Measurements from ENCODE around the gene EFL1. TPM values are rescaled to one million over a fixed set of nuclear protein-coding genes. Genes with fewer than 3 reads are reported as not detected.
"Not testable (repeated sequence)": the region's sequence is repeated elsewhere in the genome, so short reads cannot be mapped to it uniquely, and the experiment has no call there.

The EFL1 gene
- polyA plus RNA-seq, 1 experiment: 19.3 TPM

DNA sequence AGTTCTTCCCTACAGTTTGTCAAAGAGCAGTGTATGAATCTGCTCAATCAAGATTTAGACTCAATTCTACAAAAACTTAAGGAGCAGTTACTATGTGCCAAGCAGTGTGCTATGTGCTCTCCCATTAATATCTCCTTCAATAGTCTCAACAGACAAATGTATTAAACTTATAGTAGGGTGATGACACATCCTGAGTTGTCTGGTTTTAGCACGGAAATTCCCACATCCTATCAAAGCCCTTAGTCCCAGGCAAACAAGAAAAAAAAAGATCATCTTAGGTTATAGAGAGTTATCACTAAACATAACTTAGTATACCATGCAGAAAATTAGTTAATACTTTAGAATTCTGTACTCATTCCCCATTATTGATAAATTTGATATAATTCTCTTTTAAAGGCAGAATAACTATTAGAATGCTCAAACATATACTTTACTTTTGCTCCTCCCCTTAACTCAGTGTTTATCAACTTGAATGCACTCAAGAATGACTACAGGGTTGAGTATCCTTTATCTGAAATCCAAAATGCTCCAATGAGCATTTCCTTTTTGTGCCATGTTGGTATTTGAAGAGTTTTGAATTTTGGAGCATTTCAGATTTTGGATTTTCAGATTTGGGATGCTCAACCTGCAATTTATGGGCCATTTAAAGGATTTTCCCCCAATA, 20.6 kb downstream of the EFL1 start:
- H3K27me3 ChIP-seq (ENCODE audit: control insufficient read depth, insufficient read depth, low read length); H3K9me3 ChIP-seq (ENCODE audit: control insufficient read depth, insufficient read depth, low read length); H3K4me3 ChIP-seq (ENCODE audit: low read depth, low read length); POLR2A ChIA-PET; CTCF ChIA-PET; DNase-seq (ENCODE audit: low read depth, low spot score); H3K27ac ChIP-seq (ENCODE audit: low read depth, low read length): not testable (repeated sequence)

DNA sequence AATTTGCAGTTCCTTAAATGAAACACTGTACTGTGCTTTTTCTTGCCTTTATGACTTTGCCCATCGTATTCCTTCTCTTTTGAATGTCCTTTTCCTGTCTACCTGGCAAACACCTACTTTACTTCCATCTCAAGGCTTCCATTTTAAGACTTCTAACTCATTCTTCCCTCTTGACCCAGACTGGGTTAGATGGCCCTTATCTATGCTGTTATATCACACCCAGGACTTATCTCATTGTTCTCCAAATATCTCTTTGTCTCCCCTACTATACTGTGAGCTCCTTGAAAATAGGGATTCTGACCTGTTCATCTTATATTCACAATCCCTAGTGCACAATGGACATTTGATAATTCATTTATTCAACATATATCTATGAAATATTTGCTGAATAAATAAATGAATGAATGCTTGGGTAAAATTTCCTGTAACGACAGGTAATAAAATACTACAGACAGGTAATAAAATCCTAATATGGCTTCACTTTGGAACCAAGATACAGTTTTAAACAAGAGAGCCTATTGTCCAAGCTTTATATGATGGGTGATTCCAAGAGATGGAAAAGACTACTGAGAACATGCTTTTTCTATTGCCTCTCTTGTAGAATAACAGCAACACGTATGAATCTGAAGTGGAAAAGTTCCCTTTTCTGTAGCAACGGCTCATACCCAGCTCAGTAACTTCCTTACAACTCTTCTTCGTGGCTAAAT, 22.7 kb downstream of the EFL1 start:
- Histone ChIP-seq H3K9me3 (ENCODE audit: control insufficient read depth, insufficient read depth, low read length) (no peaks in the 10 kb centered on the region), H3K27me3 (ENCODE audit: control insufficient read depth, insufficient read depth, low read length) (no peaks in the 10 kb centered on the region), H3K27ac (ENCODE audit: low read depth, low read length) (no peak overlapping the region), H3K4me3 (ENCODE audit: low read depth, low read length) (no peak overlapping the region)
- TF ChIP-seq, protein P1, sequence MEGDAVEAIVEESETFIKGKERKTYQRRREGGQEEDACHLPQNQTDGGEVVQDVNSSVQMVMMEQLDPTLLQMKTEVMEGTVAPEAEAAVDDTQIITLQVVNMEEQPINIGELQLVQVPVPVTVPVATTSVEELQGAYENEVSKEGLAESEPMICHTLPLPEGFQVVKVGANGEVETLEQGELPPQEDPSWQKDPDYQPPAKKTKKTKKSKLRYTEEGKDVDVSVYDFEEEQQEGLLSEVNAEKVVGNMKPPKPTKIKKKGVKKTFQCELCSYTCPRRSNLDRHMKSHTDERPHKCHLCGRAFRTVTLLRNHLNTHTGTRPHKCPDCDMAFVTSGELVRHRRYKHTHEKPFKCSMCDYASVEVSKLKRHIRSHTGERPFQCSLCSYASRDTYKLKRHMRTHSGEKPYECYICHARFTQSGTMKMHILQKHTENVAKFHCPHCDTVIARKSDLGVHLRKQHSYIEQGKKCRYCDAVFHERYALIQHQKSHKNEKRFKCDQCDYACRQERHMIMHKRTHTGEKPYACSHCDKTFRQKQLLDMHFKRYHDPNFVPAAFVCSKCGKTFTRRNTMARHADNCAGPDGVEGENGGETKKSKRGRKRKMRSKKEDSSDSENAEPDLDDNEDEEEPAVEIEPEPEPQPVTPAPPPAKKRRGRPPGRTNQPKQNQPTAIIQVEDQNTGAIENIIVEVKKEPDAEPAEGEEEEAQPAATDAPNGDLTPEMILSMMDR (IDR thresholded peaks at IDR 0.05; ENCODE audit: low read depth, low read length): no peak
- ChIA-PET CTCF (no interaction called here), POLR2A (no interaction called here)
- DNase-seq (ENCODE audit: low read depth, low spot score): no peak

DNA sequence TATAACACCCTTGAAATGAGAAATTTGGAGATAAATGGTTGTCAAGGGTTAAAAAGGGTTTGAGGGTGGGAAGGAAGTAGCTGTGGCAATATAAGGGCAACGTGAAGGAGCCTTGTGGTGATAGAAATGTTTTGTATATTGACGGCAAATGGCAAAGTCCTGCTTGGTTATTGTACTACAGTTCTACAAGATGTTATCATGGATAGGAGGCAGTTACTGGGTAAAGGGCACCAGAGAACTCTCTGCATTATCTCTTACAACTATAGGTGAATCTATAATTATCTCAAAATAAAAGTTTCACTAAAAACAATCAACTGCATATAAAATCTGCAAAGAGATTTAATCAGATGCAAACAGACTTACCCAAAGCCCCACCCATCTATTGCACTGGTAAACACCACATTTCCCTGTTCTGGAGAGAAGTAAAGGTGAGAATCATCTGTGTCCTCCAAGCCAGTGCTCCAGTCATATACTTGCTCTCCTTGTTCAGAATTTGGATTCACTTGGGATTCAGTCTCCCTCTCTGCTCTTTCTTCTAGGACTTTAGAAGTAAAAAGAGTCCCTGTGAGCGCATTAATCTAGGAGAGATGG, 24.5 kb downstream of the EFL1 start:
- POLR2A ChIA-PET; H3K27ac ChIP-seq (ENCODE audit: low read depth, low read length); CTCF ChIA-PET; H3K9me3 ChIP-seq (ENCODE audit: control insufficient read depth, insufficient read depth, low read length); DNase-seq (ENCODE audit: low read depth, low spot score); H3K27me3 ChIP-seq (ENCODE audit: control insufficient read depth, insufficient read depth, low read length); H3K4me3 ChIP-seq (ENCODE audit: low read depth, low read length): not testable (repeated sequence)

DNA sequence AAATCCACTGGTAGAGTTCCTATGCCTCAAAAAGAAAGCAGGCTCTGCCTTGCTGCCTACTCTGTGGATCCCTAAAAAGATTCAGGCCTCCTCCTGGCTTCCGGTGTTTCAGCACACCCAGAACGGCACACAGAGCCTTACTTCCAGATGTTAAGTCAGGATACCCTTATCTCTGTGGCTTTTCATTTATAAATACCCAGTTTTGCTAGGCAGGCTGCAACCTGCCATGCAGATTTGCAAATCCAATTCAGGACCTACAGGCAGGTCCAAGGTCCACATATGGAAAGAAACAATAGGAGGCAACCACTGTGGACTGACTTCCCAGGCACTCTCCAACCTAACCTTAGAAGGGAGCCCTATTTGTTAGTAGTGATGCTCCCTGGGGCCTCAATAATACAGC, 30.7 kb downstream of the EFL1 start:
- H3K27ac ChIP-seq (ENCODE audit: low read depth, low read length): no peak overlapping the region
- ChIA-PET POLR2A (no interaction called here), CTCF (no interaction called here)
- DNase-seq (ENCODE audit: low read depth, low spot score): no peak
- TF ChIP-seq, protein P1 (IDR thresholded peaks at IDR 0.05; ENCODE audit: low read depth, low read length): no peak
- H3K4me3 ChIP-seq (ENCODE audit: low read depth, low read length): no peak overlapping the region
- no peaks in the 10 kb centered on the region for H3K9me3 ChIP-seq (ENCODE audit: control insufficient read depth, insufficient read depth, low read length)
- H3K27me3 ChIP-seq (ENCODE audit: control insufficient read depth, insufficient read depth, low read length): no peaks in the 10 kb centered on the region

DNA sequence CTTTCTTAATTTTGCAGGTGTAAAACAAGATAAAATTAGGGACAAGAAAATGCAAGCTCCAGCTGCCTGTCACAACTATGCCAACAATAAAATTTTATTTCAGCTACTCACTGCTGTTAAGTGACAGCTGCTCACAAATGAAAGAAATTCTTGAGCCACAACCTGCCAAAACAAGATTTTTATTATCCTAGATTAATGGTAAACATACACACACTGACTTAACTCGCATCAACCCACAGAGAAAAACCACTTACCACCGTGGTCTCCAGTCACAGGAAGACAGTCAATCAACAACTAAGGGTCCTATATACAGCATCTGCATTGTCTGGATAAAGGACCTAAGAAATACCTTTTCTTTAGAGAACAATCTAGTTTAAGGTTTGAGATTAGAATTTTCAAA, 31.3 kb downstream of the EFL1 start:
- Histone ChIP-seq H3K9me3 (ENCODE audit: control insufficient read depth, insufficient read depth, low read length) (no peaks in the 10 kb centered on the region), H3K4me3 (ENCODE audit: low read depth, low read length) (no peak overlapping the region), H3K27ac (ENCODE audit: low read depth, low read length) (no peak overlapping the region), H3K27me3 (ENCODE audit: control insufficient read depth, insufficient read depth, low read length) (no peaks in the 10 kb centered on the region)
- TF ChIP-seq, protein P1 (IDR thresholded peaks at IDR 0.05; ENCODE audit: low read depth, low read length): no peak
- ChIA-PET CTCF (no interaction called here), POLR2A (no interaction called here)
- DNase-seq (ENCODE audit: low read depth, low spot score): no peak

DNA sequence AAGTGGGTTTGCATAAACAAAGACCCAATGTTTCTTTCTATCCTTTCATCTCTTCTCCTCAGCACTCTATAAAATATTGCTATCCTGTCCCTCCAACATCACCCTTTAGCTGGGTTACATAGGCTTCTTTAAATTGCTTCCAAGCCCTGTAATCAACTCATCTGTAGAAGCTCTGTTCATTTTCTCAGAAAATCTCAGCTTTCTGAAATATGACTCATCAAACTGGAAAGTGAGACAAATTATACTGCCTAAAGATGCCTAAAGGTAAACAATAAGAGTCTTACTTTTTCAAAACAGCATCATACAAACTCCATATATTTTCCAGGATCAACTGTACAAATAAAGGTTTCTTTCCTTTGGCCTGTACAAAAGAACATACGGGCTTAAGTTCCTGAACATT, 33.8 kb downstream of the EFL1 start:
- POLR2A ChIA-PET: no interaction called here
- TF ChIP-seq, protein P1 (IDR thresholded peaks at IDR 0.05; ENCODE audit: low read depth, low read length): no peak
- CTCF ChIA-PET: interaction anchor here (0.6 kb wide), 2 partner anchors 825 to 1915 kb away, joined by 3 to 7 read pairs; no protein-coding TSS in a partner anchor
- H3K9me3 ChIP-seq (ENCODE audit: control insufficient read depth, insufficient read depth, low read length): no peaks in the 10 kb centered on the region
- DNase-seq (ENCODE audit: low read depth, low spot score): no peak
- H3K27me3 ChIP-seq (ENCODE audit: control insufficient read depth, insufficient read depth, low read length): no peaks in the 10 kb centered on the region
- no peak overlapping the region for H3K27ac ChIP-seq (ENCODE audit: low read depth, low read length)
- no peak overlapping the region for H3K4me3 ChIP-seq (ENCODE audit: low read depth, low read length)

Data from AG04450 (cell line).